HG02623 (cell line): ENCODE data around the gene TBX3.

ENCODE experiments used
- ATAC-seq: cut with Tn5 transposase; IDR thresholded peaks from one replicate; pipeline ENCODE4 v1.9.1; 2021; ENCODE audit warnings: moderate library complexity; ENCODE audit not compliant: unreplicated experiment

TBX3 gene

DNA sequence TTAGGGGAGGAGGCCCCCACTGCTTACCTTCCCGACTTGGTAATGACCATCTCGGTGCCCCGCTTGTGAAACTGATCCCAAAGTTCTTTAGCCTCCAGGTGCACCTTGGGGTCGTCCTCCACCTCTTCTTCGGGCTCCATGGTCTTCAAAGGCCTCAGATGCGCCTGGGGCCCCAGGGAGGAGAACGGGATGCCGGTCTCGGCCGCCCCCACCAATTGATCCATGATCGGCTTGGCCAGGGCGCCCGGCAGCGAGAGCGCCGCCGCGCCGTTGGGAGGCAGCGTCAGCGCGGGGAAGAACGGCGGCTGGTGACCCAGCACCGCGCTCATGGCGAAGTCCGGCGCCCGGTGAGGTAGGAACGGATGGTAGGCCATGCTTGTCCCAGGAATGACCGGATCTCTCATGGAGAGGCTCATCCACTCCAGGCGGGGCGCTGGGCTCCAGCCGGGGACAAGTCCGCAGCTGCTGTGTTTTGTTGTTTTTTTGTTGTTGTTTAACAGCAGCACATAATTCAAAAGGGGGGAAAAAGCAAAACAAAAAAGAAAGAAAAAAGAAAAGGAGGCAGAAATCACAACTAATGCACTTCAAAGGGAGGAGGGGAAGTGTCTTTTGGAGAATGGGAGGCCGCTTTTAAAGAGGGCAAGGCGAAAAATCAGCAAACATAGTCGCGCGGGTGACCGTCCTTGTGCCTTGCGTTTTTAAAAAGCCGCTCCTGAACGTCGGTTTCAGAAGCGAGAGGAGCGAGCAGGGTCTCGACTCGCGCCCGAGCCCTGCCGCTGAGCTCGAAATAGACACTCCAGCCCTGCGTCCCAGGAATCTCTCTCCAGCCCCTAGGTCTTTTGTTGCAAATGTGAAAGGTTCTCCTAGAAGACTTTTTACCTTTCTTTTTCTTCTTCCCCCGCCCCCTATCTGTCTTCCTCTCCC lies 928 bp downstream of the TBX3 start:
- no peak for ATAC-seq

DNA sequence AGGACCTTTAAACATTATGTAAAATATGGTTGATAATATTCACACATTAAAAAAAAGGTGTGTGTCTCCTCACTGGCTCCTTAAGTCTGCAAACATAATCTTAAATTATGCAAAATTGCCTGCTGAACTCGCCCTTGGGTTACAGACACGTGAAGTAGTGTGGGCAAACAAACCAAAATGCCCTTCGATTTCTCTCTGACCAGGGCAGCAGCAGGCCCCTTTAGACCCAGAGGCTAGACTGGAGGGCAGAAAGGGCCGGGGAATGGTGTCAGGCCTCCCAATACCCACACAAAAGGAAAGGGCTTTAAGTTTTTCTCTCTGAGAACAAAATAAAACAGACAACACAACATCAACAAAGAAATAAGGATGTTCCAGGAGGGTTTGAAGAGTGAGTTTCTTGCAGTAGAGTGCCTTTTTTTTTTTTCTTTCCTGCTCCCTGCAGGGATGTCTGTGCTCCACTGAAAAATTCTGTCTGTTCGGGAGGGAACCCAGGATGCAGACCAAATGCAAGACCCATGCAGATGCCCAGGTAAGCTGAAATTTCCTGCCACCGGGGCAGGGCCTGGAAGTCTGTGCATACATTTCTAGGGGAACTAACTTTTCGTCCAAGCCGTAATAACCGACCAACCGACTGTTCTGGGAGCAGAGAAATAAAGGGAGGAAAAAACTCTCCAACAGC lies 1.7 kb downstream of the TBX3 start:
- no peak for ATAC-seq

DNA sequence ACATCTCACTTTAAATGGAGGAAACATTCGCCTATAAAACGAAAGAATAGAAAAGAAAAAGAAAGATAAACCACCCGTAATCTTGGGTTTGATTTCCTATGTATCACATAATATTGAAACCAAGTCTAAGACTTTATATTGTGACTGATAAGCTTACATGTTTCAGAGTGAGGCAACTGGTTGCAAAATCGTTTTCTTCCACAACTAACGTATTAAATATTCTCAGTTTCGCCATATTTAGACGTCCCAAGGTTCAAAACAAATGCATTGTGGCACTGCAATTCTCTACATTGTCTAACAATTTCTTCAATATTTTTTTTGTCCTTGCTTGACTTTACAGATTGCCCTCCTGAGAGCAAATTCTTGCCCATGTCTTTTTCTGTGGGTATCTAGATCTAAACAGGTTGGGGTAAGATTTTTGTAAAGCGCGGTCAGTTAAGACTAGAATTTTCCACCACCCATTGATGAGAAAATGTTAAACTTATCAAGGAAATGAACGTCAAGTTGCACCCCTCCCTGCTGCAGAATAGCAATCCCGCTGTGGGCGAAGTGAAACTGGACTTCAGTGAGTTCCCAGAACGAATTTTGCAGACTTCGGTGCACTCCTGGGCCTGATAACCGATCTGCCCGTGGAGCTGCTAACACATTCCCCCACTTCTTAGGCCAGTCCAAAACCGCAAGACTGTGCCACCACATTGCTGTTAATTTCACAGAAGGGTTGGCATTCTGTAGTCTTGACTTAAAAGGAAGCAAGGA lies 2.7 kb downstream of the TBX3 start:
- ATAC-seq, result no peak

DNA sequence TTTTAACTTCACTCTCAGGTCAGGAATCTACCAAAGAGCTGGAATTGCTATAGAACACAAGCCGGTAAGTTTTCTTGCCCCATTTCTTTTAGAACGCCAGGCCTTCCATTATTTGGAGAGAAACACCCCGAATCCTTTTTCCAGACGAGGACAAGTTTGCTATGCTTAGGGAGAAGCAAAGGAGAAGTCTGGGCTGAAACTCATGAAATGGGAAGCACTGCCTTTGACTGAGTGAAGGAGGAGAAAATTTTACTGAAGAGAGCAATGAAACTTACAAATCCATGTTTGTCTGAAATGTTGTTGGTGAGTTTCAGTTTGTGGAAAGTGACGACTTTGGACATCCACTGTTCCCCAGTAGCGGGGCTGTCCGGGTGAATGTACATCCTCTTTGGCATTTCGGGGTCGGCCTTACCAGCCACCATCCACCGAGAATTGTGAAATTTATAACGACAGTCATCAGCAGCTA lies 3.3 kb downstream of the TBX3 start:
- ATAC-seq, result no peak

DNA sequence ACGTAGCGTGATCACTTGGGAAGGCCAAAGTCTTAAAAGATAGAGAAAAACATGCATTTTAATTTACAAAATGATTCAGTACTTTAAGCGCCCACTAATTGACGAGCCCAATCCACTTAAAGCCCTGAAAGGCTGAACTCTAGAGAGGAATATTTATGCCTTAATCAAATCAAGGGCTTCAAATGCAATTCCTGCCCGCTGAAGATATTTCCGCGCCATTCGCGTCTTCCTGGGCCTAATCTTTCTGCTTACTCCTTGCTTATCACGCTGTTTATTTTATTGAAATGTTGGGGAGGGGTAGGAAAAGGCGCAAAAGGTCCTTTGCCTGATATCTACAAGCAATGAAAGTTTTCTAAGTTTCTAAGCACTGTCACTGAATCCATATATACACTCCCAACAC lies 4.0 kb downstream of the TBX3 start:
- ATAC-seq, result no peak

DNA sequence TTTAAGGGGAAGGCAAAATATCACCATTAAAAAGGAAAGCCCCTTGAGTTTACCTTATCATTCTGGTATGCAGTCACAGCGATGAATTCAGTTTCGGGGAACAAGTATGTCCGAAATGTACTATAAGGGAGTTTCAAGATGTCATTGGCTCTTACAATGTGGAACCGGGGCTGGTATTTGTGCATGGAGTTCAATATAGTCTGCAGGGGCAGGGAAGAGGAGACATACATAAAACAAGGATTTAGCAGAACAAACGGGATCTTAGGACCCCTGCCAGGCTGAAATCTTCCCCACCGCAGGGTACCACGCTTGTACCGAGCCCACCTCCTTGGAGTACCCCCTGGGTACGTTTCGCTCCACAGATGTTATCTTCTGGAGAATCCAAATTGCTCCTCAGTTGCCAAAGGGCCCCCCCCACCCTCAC lies 4.5 kb downstream of the TBX3 start:
- no peak for ATAC-seq

DNA sequence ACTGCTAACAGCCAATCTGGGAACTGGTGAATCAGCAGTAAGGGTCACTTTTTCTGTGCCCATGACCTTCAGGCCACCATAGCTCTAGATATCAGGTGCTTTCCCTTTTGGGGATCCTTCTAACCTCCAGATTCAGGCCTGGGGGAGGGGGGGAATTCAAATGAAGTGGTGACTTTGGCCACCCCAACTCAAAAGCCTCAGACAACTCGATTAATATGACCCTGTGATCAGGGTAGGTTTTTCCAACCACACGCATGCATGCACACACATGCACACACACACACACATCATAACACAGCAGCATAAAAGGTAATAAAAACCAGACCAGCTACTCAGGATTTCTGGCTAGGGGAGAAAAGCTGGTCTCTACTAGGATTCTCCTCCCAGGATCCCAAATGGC lies 5.3 kb downstream of the TBX3 start:
- no peak for ATAC-seq

DNA sequence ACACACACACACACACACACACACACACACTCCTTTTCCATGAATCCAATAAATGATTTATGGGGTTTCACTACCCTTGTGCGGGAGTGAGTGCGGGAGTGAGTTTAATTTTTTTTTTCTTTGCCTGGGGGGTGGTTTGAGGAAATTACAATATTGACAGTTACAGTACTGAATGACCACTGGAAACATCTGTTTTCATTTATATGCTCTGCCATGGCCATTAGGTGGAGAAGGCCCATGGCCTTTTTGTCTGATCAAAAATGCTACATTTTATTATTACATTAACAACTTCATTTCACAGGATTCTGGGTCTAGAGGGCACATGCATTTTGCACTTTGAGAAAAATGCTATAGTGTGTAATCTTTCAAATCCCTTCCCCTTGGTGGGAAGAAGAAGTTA lies 5.9 kb downstream of the TBX3 start:
- ATAC-seq, result no peak

DNA sequence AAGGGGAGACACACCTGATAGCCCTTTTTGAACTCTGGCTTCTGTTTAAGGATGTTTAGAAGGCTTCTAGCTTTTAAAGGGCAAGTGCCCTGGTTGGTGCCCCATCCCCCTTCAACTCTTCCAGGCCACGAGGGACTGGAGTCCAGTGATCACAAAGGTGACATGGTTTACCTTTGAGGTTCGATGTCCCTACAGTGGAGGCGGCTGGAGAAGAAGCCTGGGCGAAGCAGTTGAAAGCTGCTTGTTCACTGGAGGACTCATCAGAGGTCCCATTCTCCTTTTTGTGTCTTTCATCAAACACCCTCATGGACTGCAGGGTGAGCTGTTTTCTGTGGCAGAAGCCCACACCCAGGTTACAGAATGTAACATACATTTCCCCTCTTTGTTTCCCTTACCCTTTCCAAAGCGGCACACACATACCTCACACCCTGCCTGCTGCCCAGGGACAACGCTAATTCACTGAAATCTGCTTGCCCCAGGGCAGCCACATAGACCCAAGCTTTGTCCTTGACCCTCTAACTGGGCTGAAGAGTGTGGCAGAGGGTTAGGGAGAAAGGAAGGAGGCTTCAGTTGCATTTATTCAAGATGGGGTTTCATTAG lies 7.7 kb downstream of the TBX3 start:
- no peak for ATAC-seq

DNA sequence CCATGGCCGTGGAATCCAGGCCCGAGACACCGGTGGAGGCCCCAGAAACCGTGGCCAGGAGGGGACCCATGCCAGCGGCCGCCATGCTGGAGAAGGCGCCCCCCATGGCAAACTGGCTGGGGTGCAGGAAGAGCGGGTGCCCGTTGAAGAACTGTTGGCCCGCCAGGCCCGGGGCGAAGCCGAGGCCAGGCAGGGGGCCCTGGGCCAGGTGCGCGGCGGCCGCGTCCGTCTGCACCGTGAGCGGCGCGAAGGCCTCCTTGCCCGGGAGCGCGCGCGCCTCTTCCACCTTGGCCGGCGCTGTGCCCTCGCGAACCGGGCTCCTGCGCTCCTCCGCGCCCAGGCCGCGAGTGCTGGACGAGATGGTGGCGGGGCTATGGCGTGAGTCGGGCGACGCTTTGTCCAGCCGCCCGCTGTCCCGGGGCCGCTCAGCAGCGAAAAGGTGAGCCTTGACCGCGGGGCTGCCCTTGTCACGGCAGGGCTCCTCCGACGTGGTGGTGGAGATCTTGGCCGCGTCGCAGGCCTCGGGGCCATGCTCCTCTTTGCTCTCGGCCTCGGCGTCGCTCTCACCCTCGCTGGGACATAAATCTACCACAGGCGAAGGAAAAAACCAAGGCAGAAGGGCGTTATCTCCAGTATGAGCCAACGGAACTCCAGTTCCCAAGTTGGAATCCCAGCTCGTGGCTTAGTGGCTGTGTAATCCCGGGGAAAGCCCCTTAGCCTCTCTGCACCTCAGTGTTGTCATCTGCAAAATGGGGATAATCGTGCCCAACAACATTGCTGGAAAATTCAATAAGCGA lies 9.5 kb downstream of the TBX3 start:
- no peak for ATAC-seq

DNA sequence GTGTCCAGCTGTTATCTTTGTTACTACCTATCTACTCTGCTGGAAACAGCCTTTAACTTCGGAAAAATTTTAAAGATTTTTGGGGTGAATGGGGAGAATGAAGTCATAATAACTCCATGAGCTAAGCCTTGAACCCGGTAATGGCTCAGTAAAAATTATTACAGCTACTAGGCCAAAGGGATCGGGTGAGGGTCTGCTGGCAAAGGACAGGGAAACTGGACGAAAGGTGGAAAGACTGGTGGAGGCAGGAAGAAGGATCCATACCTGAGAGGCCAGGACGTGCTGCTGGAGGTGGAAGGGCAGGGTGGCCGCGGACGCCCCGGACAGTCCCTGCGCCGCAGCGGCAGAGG lies 10.1 kb downstream of the TBX3 start:
- no peak for ATAC-seq

DNA sequence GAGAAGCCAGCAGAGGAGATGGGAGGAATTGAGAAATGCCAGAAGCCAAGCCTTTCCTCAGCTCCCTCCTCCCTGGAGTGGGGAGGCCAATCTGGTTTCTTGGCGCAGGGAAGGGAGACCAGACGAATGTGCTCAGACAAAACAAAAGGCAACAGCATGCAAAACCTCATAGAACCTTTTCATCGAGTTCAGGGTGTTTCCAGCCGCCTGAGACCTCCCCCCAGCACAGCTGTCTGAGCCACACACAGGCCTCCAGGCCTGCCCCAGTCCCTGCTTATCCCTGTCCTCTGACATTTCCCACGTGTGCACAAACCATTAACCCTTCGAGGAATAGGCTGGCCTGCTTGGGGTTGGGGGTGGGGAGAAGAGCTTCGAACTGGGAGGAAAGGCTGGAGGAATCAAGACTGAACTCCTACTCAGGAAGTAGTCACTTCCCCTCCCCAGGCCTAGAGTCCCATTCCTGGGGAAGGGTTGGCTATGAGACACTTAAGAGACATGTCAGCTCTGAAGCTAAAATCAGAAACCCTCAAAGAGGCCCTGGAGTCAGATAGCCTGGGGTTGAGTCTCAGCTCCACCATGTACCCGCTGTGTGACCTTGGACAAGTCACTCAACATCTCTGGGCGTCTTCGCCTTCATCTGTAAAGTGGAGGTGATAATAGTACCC lies 10.7 kb downstream of the TBX3 start:
- no peak for ATAC-seq

DNA sequence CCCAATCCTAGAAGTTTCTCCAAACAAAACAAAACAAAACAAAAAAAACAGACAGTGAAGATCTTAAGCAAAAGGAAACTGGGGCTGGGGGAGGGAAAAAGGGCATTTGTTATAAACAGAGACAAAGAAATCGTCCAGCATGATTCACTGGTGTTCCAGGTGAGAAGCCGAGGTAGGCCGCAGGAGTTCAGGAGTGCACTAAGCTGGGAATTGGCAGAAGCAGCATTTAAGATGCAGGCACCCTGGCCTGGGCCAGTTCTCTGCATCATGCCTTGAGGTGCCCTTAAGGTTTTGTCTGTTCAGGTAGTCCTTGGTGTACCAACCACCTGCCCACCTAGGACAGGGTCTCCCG lies 11.2 kb downstream of the TBX3 start:
- no peak for ATAC-seq

DNA sequence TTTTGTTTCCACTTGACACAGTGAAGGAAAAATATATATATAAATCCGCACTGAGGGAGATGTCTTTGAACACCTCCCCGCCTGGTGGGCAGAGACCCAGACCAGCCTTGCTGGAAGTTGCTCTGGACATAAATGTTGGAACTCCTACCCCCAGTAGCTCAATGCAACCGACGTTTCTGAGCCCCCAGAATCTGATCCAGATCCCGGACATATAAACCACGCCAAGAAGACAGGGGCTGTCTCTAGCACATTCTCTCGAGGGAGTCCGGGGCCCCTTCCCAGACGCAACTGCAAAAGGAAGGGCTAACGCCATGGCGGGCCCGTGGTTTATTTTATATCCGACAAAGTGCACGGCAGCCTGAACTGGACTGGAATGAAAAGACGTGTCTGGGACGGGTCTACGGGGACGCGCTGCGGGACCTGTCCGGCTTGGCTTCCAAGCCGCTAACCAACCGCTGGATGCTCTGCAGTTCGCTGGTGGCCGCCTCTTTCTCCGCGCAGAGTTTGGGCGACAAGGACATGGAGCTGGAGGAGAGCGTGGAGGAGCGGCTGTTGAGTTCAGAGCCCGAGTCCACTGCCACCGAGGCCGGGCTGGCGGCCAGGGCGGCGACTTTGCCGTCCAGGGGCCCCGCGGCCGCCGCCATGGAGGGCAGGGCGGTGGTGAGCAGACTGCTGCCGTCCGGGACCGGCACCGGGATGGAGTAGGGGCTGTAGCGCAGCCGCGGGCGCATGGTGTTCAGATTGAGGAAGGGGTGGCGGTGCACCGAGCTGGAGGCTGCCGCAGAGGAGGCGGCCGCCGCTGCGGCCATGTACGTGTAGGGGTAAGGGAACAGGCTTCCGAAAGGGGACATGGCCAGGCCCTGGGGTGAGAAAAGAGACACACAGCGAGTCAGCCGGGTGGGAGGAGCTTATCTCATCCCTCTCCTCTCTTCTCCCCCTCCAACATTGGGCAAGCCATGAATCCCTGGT lies 12.2 kb downstream of the TBX3 start:
- ATAC-seq, result no peak

DNA sequence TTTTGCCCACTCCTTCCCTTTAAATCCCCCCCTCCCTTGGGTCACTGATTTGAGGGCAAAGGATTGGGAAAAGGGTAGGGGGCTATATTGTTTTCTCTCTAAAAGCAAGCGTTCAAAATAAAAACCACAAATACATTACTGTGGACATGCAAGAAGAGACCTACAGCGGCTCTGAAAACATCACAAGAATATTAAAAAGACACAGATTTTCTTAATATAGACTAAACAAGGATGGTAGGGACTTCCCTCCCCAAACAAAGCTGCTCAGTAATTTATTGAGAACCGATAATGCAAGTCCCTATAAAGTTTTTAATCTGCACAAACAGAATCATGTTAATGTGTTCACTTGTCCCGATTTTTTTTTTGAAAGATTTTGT lies 12.9 kb downstream of the TBX3 start:
- no peak for ATAC-seq

DNA sequence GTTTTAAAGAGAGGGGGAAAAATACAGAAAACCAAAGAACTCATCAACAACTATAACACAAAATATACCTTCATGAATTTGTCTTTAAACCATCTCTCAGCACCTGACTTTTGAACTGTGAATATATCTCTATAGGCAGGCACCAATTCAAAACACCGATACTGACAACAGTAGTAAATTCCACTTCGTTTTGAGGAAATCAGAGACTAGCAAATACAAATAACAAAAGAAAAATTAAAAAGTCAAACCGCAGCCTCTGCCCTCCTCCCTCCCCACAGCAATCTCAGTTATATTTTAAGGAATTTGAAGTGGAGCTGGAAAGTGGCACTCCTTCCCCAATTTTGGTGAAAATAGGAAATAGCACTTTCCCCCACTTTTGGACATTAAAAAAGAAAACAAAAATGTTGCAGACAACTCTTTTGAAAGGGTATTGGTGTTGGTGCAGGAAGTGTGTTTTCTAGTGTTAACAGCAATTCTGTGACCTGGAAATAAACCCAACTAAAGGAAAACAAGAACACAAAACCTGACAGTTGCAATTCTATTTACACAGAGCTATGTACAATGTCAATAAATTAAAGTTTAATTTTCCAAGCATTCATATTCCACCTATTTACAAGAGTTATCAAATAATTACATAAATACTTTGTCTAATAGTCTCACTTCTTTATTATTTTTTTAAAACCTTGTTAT lies 13.5 kb downstream of the TBX3 start:
- ATAC-seq, result no peak

DNA sequence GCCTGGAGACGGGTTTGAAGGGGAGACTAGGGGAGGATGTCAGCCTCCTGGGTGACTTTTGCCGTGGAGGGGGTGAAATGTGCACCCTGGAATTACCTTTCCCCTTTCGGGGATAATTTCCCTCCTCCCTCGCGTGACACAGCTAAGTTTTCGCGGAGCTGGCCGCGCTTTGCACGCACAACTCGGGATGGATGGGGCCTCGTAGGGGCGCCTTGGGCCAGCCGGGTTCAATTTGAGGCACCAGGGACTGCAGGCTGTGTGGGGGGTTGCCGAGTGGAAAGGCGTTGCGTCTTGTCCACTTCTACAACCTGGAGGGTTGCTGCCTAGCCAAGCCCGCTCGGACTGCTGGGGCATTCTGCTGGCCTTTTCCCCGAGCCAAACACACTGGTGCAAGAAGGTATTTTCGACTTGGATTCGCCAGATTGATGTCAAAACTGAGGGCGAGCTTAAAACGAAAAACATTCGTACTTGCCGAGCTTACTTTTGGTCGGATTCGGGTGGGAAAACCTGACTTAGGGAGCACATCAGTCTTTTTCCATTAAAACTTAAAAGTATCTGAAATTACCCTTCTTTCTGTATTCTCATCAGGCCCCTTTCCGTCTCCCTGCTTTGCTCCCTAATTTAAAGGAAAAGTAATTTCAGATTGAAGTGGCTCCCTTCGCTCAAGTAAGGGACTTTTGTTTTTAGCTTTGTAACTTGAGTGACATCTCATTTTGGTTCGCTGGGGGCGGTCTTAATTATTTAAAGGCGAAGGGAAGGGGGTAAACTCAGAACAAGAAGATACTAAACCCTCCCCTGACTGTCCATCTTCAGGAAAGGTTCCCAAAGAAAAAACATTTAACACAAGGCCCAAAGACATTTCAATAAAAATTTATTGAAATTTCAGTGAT lies 14.3 kb downstream of the TBX3 start:
- ATAC-seq, result no peak
